Stimulated activated CD4-positive, alpha-beta T cell treated with anti-CD3 and anti-CD28 coated beads, Interleukin-15, amount 100 ng/mL, for 24 hours (primary cell): ENCODE measurements around the gene CCHCR1.
A peak's percentile ranks its signal among the peaks of the same experiment; 100 is the strongest.
"Not testable (repeated sequence)": the region's sequence is repeated elsewhere in the genome, so short reads cannot be mapped to it uniquely, and the experiment has no call there.

ENCODE experiments used
- DNase-seq: peaks from one replicate; pipeline ENCODE4 v3.0.0-alpha.2; 2020

The CCHCR1 gene

DNA sequence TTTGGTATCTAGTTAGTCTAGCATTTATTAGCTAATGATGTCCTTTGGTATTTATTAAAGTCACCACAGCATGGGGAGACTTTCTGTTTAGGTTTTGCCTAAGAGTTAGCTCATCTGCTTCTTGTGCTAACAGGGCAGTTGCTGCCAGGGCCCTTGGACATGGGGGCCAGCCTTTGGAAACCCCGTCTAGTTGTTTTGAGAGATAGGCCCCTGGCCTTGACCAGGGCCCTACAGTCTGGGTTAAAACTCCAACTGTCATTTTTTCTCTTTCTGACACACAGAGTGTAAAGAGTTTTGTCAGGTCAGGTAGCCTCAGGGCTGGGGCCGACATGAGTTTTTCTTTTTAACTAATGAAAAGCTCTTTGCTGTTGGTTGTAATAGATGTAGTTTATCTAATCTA, 25.7 kb upstream of the CCHCR1 start:
- not testable (repeated sequence) for DNase-seq

DNA sequence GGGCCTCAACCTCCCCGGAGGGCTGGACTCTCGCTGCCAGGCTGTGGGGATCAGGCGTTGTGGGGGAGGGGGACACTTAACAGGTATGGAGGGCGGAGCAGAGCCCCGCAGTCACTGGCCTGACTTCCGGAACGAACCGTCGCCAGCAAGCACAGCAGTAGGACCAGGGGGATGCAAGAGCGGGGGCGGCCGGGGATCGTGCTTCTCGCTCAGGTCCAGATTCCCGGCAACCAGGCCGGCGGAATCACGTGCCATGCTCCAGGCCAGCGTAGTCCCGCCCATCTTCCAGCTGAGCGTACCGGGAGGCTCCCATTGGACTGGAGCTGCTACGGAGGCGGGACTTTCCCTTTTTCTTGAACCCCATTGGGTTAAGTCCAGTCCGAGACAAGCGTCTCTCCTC, 22.9 kb upstream of the CCHCR1 start:
- DNase-seq, result peak; percentile 71

DNA sequence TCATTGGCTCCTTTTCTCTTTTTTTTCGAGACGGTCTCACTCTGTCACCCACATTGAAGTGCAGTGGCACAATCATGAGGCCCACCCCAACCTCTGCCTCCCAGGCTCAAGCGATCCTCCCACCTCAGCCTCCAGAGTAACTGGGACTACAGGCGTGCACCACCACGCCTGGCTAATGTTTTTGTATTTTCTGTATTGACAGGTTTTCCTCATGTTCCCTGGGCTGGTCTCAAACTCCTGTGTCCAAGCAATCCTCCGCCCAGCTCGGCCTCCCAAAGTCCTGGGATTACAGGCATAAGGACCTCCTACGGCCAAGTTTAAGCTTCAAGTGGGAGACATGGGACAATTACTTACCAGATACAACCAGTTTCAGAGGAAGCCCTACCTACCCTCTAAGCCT, 22.3 kb upstream of the CCHCR1 start:
- no peak for DNase-seq

DNA sequence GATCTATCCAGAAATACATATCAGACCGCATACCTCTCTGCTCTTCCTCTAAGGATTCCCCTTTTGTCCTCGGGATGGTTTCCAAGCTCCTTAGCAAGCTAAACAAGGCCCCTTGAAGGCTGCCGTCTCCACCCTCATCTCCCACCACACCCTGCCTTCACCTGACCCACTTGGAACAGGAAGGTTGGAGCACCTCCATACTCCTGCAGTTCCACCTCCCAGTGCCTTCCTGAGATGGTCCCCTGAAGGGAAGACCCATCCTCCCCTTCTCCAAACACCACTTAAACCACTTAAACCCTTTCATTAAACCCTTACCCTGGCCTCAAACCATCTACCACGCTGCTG, 21.4 kb upstream of the CCHCR1 start:
- no peak for DNase-seq

DNA sequence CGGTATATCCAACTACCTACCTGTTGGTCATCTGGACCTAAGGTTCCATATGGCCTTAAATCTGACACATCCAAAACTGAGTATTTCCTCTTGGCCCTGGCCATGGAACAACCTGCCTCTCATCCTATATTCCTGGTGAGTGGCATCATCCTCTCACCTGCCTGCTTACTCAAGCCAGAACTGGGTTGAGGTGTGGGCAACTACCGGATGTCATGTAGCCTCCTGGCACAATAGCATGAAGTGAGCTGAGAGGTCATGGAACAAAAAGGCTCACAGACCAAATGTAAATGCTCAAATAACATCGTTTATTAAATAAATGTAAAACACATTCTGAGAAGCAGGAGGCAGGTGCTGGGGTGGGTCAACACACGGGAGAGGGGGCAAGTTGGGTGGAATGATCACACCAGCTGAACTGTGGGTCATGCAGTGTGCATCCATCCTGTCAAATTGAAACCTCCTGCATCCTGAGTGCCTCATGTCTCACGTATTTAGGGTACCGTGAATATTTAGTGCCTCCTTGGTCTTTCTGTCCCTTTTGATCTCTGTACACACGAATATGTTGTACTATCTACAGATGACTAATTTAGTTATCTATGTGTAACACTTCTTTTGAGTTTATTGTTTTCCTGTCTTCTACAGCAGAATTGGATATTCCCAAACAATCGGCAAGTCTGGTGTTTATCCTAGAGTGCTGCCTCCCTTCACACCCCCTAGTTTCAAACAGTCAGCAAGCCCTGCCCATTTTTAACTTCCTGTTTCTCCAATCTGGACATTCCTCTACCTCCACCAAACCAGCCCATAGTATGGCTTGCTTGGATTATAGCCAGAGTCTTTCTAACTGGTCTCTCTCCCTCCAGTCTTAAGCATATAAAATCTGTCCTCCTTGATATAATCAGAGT, 20.8 kb upstream of the CCHCR1 start:
- no peak for DNase-seq

DNA sequence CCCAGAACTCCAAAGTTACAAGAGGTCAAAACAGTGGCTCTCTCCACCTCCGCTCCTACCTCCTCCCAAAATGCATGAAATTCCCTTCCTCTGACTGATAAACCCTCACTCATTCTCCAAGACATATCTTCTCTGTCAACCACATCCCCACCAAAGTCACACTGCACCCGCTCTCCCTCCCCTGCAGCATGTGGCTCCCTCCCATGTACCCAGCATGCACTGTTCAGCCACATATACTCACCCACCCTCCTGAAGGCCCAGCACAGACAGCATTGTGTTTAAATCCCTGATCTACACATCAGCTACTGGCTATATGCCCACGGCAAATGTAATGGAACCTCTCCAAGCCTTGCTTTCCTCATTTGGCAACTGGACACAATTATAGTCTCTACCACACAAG, 18.4 kb upstream of the CCHCR1 start:
- DNase-seq, result no peak

DNA sequence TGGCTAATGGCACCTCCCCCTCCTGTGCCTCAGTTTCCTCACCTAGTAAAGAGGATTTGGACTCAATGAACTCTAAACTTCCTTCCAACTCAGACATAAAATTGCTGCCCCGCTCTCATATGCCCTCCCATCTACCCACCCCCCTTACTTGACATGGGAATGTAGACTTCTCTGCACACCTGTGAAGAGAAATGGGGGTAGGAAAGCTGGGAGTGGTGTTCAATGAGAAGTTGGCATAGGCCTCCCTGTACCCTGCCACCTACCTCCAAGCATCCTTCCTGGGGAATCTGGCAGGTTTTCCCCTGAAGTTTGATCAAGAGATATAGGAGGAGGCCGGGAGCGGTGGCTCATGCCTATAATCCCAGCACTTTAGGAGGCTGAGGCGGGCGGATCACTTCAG, 16.8 kb upstream of the CCHCR1 start:
- no peak for DNase-seq

DNA sequence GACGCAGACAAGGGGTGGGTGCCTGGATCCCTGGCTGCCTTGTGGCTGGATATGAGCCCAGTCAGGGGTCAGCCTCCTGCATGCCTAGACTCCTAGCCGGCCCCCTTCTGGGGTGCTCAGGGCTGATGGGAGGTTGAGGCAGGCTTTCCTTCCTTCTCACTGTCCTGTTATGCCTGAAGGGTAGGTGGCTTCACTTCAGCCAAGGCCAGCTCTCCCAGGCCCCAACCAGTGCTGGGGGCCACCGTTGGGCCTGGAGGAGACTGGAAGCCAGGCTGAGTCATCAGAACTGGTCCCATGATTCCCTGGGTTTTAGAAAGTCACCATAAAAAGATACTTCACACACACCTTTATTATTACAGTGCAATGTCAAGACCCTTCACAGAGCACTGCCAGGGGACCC, 15.8 kb upstream of the CCHCR1 start:
- DNase-seq, result no peak

DNA sequence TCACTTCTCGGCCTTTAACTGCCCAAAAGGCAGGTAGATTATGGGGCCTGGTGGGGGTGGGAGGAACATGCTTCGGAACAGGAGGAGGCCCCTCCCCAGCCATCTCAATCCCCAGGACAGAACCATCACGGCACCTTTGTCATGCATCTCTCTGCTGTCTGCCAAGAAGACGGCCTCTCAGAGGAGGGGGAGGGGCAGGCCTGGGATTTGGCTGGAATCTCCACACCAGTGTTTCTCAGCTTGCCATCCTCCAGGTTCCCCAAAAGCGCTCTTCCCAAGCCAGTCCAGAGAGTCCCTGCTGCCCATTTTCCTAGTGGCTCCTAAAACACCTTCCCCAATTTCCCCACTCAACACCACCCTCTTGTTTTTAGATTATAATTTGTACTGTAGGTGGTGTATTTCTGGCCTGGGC, 15.4 kb upstream of the CCHCR1 start:
- DNase-seq, result no peak

DNA sequence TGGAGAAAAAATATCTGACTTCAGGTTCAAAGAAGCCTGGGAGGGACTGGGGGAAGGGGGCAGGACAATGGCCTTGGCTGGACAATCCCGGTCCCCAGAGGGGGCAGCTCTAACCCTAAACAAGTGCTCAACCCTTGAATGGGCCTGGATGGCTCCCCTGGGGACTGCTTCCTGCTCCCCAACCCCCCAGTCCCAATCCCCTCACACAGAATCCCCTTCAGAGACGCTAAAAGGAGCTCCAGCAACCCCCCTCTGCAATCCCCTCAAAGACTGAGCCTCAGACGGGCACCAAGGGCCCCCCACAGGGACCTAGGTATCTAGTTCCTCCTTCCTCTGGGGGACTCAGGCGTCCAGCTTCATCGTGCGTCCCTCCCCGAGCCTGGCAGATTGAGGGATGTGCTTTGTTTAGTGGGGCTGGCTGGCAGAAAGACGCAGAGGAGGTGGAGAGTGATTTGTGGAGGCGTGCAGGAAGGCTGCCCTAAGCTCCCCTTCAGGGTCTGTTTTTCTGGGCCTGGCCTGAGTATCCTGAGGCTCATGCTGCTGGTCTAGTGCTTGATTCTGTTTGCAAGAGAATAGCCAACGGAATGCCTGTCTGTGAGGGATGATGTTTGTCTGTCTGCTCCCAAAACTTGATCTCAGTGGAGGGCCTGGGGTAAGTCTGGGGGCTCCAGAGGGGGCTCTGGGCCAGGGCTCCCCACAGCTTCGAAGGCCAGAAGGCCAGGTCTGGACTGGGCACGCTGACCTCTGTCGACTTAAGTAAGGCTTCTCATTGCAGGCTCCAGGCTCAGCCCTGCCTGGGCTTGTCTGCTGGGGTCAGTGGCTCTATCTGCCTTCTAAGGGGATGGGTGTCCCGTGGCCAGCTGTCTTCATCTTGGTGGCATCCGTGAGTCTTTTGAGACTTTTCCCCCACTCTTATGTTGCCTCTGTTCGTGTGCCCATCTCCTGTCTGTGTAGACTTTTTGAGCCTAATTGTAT, 14.6 kb upstream of the CCHCR1 start:
- no peak for DNase-seq

DNA sequence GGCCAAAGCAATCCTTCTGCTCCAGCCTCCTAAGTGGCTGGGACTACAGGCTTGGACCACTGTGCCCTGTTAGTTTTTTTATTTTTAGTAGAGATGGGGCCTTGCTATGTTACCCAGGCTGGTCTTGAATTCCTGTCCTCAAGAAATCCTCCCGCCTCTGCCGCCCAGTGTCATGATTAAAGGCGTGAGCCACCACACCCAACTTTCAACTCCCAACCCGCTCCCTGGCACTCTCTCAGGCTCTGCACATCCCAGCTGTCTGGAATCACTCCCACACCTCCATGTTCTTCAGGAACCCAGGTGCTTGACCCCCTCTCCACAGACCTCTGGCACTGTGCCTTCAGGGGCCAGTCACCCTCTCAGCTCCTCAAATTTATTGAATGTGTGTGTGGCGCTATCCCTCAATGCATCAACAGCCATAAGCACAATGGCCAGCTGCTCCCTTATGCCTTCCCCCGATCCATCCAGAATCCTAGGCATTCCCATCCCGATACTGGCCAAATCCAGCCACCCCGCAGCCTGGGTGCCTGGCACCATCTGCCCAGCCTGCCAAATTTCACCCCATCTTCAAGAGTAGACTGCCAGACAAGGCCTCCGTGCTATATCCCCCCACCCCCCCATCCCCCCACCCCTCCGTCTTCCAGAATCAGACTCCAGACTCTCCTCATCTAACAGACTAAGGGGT, 13.5 kb upstream of the CCHCR1 start:
- no peak for DNase-seq

DNA sequence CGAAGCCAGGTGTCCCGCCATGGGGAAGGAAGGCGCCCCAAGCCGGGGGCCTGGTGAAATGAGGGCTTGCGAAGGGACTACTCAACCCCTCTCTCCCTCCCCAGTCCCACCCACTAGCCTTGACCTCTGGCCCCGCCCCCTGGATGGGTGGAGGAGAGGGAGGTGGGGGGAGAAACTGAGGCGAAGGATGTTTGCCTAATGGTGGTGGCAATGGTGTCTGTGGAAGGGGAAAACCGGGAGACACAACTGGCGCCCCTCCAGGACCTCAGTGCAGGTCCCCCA, 12.9 kb upstream of the CCHCR1 start, which contains the start of gene POU5F1:
Gene POU5F1 (minus strand): TSS at position 83 of the 282 bp plus-strand sequence. CDS start 62 bp downstream, at position 21.
- DNase-seq, result no peak

DNA sequence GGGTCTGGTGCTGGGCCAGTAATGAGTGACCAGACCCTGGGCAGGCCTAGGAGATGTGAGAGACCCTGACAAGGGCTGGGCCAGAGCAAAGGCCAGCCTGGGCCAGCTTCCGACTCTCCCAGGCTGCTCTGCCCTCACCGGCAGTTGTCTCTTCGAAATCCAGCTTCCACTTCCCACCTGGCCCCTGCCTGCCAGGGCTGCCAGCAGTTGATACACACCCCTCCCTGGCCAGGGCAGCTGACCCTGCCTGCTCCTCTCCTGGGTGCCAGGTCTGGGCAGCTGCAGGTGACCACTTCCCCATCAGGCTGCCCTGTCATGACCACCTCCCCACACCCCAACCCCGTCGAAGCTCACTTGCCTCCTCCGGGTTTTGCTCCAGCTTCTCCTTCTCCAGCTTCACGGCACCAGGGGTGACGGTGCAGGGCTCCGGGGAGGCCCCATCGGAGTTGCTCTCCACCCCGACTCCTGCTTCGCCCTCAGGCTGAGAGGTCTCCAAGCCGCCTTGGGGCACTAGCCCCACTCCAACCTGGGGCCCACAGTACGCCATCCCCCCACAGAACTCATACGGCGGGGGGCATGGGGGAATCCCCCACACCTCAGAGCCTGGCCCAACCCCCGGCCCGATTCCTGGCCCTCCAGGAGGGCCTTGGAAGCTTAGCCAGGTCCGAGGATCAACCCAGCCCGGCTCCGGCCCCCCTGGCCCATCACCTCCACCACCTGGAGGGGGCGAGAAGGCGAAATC, 12.4 kb upstream of the CCHCR1 start:
- not testable (repeated sequence) for DNase-seq

DNA sequence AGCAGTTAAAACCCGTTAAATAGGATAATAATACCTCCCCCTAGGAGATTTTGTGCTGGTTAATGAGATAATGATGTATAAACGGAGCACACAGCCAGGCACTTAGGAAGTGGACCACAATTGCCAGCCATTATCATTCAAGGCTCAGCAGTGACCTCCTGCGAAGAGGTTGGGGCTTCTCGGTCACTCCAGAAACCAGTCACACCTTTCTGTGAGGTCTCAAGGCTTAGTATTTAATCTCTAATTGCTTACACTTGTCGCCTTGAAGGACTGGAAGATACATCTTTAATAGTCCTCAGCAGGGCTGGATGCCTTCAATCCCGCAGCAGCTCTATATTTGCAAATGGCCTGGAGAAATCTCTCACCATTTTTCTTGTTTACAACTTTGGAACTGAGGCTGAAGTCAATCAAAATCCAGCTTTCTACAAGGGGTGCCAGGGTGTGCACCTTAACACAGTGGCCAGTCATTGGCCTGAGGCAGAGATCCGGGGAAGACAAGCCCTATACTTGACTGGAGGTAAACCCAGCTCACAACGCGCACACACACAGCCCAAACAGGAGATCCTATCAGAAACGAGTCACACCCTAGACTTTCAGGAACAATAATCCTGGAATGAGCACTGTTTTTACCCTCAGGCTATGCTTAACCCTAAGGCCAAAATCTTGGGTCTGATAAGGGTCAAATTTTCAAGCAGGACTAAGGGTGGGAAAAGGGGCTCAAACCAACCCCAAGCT, 11.7 kb upstream of the CCHCR1 start:
- no peak for DNase-seq

DNA sequence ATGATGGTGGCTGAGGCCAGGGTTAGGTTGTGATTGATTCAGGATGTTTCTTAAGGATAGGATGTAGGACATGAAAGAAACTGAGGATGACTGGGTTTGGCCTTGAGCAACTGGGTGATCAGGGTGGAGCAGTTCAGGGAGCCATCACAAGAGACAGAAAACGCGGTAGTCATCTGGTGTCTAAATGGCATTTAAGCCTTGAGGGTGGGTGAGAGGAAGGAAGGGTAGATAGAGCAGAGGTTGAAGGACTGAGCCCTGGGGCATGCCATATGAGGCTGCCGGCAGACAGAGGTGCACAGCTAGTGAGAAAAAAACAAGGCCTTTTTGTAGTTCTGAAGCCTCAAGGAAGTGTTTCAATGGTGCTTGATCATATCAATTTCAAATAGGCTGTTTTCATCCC, 11.0 kb upstream of the CCHCR1 start:
- no peak for DNase-seq

DNA sequence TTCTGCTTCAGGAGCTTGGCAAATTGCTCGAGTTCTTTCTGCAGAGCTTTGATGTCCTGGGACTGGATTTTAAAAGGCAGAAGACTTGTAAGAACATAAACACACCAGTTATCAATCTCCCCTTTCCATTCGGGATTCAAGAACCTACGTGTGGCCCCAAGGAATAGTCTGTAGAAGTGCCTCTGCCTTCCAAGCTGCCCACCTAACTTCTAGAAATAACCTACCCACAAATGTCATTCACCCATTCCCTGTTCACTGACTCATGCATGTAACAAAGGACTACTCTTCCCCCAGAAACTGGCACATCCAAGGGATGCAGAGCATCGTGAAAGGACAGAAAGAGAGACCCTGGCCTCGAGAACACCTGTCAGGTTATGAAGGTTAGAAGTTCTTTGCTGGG, 8.4 kb upstream of the CCHCR1 start:
- DNase-seq, result no peak

DNA sequence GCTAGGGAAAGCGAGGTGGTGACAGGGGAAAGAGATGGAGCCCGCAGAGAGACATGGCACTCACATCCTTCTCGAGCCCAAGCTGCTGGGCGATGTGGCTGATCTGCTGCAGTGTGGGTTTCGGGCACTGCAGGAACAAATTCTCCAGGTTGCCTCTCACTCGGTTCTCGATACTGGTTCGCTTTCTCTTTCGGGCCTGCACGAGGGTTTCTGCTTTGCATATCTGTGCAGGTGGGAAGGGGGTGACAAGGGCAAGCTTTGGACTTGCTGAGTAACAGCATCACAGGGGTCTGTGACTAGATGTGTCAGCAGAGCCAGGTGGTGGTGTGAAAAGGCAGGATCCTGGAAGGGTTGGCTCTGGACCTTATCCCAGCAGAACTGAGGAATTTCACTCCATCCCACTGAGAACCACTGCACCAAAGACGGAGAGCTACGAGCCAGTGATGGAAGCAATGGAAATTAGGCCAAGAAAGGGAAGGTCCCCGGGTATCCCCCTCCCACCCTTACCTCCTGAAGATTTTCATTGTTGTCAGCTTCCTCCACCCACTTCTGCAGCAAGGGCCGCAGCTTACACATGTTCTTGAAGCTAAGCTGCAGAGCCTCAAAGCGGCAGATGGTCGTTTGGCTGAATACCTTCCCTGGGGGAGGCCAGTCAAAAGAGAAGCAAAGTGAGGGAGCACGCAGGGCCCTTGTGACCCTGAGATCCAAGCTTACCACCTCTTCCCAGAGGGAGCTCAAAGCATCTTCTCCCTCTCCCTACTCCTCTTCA, 7.6 kb upstream of the CCHCR1 start:
- peak; percentile 29 for DNase-seq

DNA sequence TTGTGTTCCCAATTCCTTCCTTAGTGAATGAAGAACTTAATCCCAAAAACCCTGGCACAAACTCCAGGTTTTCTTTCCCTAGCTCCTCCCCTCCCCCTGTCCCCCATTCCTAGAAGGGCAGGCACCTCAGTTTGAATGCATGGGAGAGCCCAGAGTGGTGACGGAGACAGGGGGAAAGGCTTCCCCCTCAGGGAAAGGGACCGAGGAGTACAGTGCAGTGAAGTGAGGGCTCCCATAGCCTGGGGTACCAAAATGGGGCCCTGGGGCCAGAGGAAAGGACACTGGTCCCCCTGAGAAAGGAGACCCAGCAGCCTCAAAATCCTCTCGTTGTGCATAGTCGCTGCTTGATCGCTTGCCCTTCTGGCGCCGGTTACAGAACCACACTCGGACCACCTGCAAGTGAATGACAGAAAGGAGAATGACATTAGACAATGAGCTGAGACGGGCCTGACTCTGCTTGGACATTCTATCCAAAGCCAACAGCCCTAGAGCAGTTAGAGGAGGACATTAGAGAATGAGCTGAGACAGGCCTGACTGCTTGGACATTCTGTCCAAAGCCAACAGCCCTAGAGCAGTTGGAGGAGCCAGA, 7.0 kb upstream of the CCHCR1 start:
- not testable (repeated sequence) for DNase-seq

DNA sequence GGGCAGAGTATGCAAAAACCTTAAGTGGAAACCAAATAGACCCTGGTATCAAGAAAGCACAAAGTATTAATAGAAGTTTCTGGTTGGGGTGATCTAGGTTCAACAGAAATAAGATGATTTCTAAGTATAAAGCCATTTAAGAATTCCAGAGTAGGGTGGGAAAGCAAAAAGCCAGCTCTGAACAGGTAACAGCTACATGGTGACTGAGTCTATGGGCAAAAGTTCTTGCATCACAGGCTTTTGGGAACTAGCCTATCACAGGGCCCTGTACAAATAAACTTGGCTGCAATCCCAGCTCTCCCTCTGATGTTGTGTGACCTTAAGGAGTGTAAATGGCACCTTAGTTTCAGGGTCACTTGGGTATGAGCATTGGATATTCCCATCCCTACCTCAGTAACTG, 6.3 kb upstream of the CCHCR1 start:
- DNase-seq, result no peak

DNA sequence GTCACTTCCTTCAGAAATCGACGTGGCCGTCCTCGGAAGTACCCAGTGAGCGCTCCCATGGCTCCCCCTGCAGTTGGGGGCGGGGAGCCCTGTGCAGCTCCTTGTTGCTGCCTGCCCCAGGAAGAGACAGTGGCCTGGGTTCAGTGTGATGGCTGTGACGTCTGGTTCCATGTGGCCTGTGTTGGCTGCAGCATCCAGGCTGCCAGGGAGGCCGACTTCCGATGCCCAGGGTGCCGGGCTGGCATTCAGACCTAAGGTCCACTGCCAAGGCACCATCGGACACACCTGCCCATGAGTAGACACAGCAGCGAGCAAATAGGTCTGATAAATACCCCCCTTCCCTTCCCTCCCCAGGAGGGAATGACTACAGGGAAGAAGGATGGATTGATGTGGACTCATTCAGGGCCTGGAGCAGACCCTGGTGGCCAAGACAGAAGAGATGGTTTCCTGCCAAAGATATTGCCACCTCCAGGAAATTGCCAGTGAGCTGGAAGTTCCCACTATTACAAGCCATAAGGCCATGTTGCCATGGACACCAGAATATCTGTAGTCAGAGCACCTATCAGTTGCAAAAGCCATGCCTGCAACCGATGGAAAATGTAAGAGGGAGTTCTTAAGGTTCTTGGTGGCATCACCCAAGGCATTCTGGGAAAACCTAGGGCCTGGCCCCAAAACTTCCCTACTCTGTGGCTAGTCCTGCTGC, 5.0 kb upstream of the CCHCR1 start:
- no peak for DNase-seq
